ENCODE data around the gene IGFL1. TPM values are rescaled to one million over a fixed set of nuclear protein-coding genes. Genes with fewer than 3 reads are reported as not detected.

Gene IGFL1
- total RNA-seq (2014; rRNA removed; shearing (Covaris generic)) = not detected in 2 replicates
- not detected in 2 replicates for total RNA-seq (2022)
- Bru-seq, nascent RNA = not detected
- BruChase-seq, experiment 1, labeled RNA remaining after a 6-hour chase = not detected
- BruChase-seq, experiment 2, labeled RNA remaining after a 2-hour chase = not detected
- long read RNA-seq = 0 reads

- H3K4me1 ChIP-seq (ENCODE audit: insufficient read depth, low read length, poor library complexity, severe bottlenecking) = no peaks in the 10 kb centered on the region
- H3K27ac ChIP-seq (ENCODE audit: low read depth, low read length, poor library complexity, severe bottlenecking) = no peak within 1 kb of the TSS
- no peak within 1 kb of the TSS for H2AFZ ChIP-seq (ENCODE audit: low read length)
- H3K9me2 ChIP-seq (ENCODE audit: insufficient read depth, low read length) = no peaks in the 10 kb centered on the region
- H4K20me1 ChIP-seq (ENCODE audit: insufficient read depth, low read length) = no peaks in the 10 kb centered on the region
- no peak for DNase-seq (ENCODE audit: low spot score)
- no peak within 1 kb of the TSS for H3K4me2 ChIP-seq (ENCODE audit: low read length)
- TF ChIP-seq, protein P1, sequence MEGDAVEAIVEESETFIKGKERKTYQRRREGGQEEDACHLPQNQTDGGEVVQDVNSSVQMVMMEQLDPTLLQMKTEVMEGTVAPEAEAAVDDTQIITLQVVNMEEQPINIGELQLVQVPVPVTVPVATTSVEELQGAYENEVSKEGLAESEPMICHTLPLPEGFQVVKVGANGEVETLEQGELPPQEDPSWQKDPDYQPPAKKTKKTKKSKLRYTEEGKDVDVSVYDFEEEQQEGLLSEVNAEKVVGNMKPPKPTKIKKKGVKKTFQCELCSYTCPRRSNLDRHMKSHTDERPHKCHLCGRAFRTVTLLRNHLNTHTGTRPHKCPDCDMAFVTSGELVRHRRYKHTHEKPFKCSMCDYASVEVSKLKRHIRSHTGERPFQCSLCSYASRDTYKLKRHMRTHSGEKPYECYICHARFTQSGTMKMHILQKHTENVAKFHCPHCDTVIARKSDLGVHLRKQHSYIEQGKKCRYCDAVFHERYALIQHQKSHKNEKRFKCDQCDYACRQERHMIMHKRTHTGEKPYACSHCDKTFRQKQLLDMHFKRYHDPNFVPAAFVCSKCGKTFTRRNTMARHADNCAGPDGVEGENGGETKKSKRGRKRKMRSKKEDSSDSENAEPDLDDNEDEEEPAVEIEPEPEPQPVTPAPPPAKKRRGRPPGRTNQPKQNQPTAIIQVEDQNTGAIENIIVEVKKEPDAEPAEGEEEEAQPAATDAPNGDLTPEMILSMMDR (conservative IDR thresholded peaks at IDR 0.05; ENCODE audit: low read length) = no peak
- TF ChIP-seq EZH2phosphoT487 (IDR thresholded peaks at IDR 0.05; ENCODE audit: borderline replicate concordance, low read depth, low read length) = no peak
- no peaks in the 10 kb centered on the region for H3K9me3 ChIP-seq (ENCODE audit: low read length)
- no peak within 1 kb of the TSS for H3K4me3 ChIP-seq (ENCODE audit: low read depth, low read length, poor library complexity, severe bottlenecking)
- H3K79me2 ChIP-seq (ENCODE audit: insufficient read depth, low read depth, low read length) = no peaks in the 10 kb centered on the region
- CTCF ChIA-PET (ENCODE audit: unreplicated experiment) = no interaction called here
- no peaks in the 10 kb centered on the region for H3K36me3 ChIP-seq (ENCODE audit: insufficient read depth, low read length)
- BruUV-seq (replicated peaks) = no TSS peak
- intact Hi-C loops (cut with micrococcal nuclease; ENCODE audit: unreplicated experiment) = no loop called here
- POLR2A ChIA-PET = no interaction called here
These were observed at the start of gene IGFL1 for GRCh38 chr19:46229442-46229841. TSS of gene IGFL1 (plus strand) at chr19:46229742. CDS start at chr19:46229775, 33 bp downstream.

- peaks cover 5% of the 10 kb centered on the region for H3K4me1 ChIP-seq (ENCODE audit: insufficient read depth, low read length, poor library complexity, severe bottlenecking)
- TF ChIP-seq, protein P1 (conservative IDR thresholded peaks at IDR 0.05; ENCODE audit: low read length) = no peak
- TF ChIP-seq EZH2phosphoT487 (IDR thresholded peaks at IDR 0.05; ENCODE audit: borderline replicate concordance, low read depth, low read length) = no peak
- H3K9me3 ChIP-seq (ENCODE audit: low read length) = no peaks in the 10 kb centered on the region
- no TSS peak for BruUV-seq (replicated peaks)
- intact Hi-C loops (cut with micrococcal nuclease; ENCODE audit: unreplicated experiment) = loop anchor here (10.0 kb wide), 1 partner anchor 156 kb away; the partner anchor contains the start of gene PGLYRP1
- no peak overlapping the region for H3K4me2 ChIP-seq (ENCODE audit: low read length)
- no peak for DNase-seq (ENCODE audit: low spot score)
- H4K20me1 ChIP-seq (ENCODE audit: insufficient read depth, low read length) = no peaks in the 10 kb centered on the region
- H3K4me3 ChIP-seq (ENCODE audit: low read depth, low read length, poor library complexity, severe bottlenecking) = no peak overlapping the region
- H2AFZ ChIP-seq (ENCODE audit: low read length) = no peak overlapping the region
- H3K79me2 ChIP-seq (ENCODE audit: insufficient read depth, low read depth, low read length) = no peaks in the 10 kb centered on the region
- no peaks in the 10 kb centered on the region for H3K36me3 ChIP-seq (ENCODE audit: insufficient read depth, low read length)
- CTCF ChIA-PET (ENCODE audit: unreplicated experiment) = no interaction called here
- H3K27ac ChIP-seq (ENCODE audit: low read depth, low read length, poor library complexity, severe bottlenecking) = no peak overlapping the region
- no peaks in the 10 kb centered on the region for H3K9me2 ChIP-seq (ENCODE audit: insufficient read depth, low read length)
- POLR2A ChIA-PET = no interaction called here
These were observed 48.7 kb upstream of the IGFL1 start for GRCh38 chr19:46180701-46181387.

GRCh38 chr19:46181388-46181779, 48.2 kb upstream of the IGFL1 start:
- Histone ChIP-seq H3K79me2 (ENCODE audit: insufficient read depth, low read depth, low read length) (no peaks in the 10 kb centered on the region), H3K4me1 (ENCODE audit: insufficient read depth, low read length, poor library complexity, severe bottlenecking) (peaks cover 5% of the 10 kb centered on the region), H3K27ac (ENCODE audit: low read depth, low read length, poor library complexity, severe bottlenecking) (no peak overlapping the region), H3K36me3 (ENCODE audit: insufficient read depth, low read length) (no peaks in the 10 kb centered on the region), H3K9me3 (ENCODE audit: low read length) (no peaks in the 10 kb centered on the region), H3K9me2 (ENCODE audit: insufficient read depth, low read length) (no peaks in the 10 kb centered on the region), H3K4me2 (ENCODE audit: low read length) (no peak overlapping the region), H4K20me1 (ENCODE audit: insufficient read depth, low read length) (no peaks in the 10 kb centered on the region), H2AFZ (ENCODE audit: low read length) (no peak overlapping the region), H3K4me3 (ENCODE audit: low read depth, low read length, poor library complexity, severe bottlenecking) (no peak overlapping the region)
- intact Hi-C loops (cut with micrococcal nuclease; ENCODE audit: unreplicated experiment) = loop anchor here (10.0 kb wide), 1 partner anchor 157 kb away; the partner anchor contains the start of gene PGLYRP1
- CTCF ChIA-PET (ENCODE audit: unreplicated experiment) = no interaction called here
- POLR2A ChIA-PET = no interaction called here
- TF ChIP-seq, protein P1 (conservative IDR thresholded peaks at IDR 0.05; ENCODE audit: low read length) = no peak
- no peak for TF ChIP-seq EZH2phosphoT487 (IDR thresholded peaks at IDR 0.05; ENCODE audit: borderline replicate concordance, low read depth, low read length)
- DNase-seq (ENCODE audit: low spot score) = no peak
- no TSS peak for BruUV-seq (replicated peaks)

All from OCI-LY7 (cell line).